A673 (cell line): ENCODE results near the gene C1QTNF9B. TPM values are rescaled to one million over a fixed set of nuclear protein-coding genes. Genes with fewer than 3 reads are reported as not detected.
A peak's percentile ranks its signal among the peaks of the same experiment; 100 is the strongest.
"Not testable (repeated sequence)": the region's sequence is repeated elsewhere in the genome, so short reads cannot be mapped to it uniquely, and the experiment has no call there.

Experiments
- BruUV-seq: library from RNA; stranded (reverse); fragments of 400-500 nt; replicated peaks from 2 replicates; lab custom pipeline; 2021; lab: Mats Ljungman, UMichigan
- CTCF ChIA-PET: fragments of 300-600 bp; sonication (Branson Sonifier 250); formaldehyde crosslinking; loops from one replicate; lab custom pipeline; 2022; ENCODE audit warnings: antibody characterized with exemption; lab: Charles Lee
- POLR2A ChIA-PET: fragments of 300-600 bp; sonication (Branson Sonifier 250); formaldehyde crosslinking; loops from one replicate; lab custom pipeline; 2022; ENCODE audit warnings: antibody characterized with exemption; ENCODE audit not compliant: low non-redundant PET; lab: Charles Lee
- DNase-seq: peaks from one replicate; pipeline ENCODE4 v3.0.0-alpha.2; 2015; ENCODE audit warnings: low spot score
- H3K27ac ChIP-seq: fragments of 200-600 bp; sonication (generic); 2 replicates; pipeline ENCODE4 v1.5.1; 2016; ENCODE audit warnings: mixed run types, low read depth, mild to moderate bottlenecking, mixed read lengths, antibody characterized with exemption, low read length; ENCODE audit not compliant: poor library complexity, severe bottlenecking
- H3K27me3 ChIP-seq: fragments of 200-600 bp; sonication (generic); replicated peaks from 2 replicates; pipeline ENCODE4 v1.6.1; 2017; ENCODE audit warnings: mixed run types, low read depth, mild to moderate bottlenecking, mixed read lengths, antibody characterized with exemption, low read length; ENCODE audit not compliant: insufficient read depth, poor library complexity
- H3K36me3 ChIP-seq: fragments of 200-600 bp; sonication (generic); 2 replicates; pipeline ENCODE4 v1.6.1; 2016; ENCODE audit warnings: mixed run types, mild to moderate bottlenecking, mixed read lengths, antibody characterized with exemption, low read length; ENCODE audit not compliant: insufficient read depth, poor library complexity, severe bottlenecking
- H3K4me1 ChIP-seq: fragments of 200-600 bp; sonication (generic); 2 replicates; pipeline ENCODE4 v1.6.1; 2017; ENCODE audit warnings: mixed run types, mild to moderate bottlenecking, mixed read lengths, antibody characterized with exemption, low read length; ENCODE audit not compliant: insufficient read depth, poor library complexity, severe bottlenecking
- H3K4me3 ChIP-seq: fragments of 200-600 bp; sonication (generic); 2 replicates; pipeline ENCODE4 v1.5.1; 2016; ENCODE audit warnings: low read depth, mixed run types, mild to moderate bottlenecking, mixed read lengths, low read length; ENCODE audit not compliant: poor library complexity, severe bottlenecking
- H3K9me3 ChIP-seq: fragments of 200-600 bp; sonication (generic); 2 replicates; pipeline ENCODE4 v1.6.1; 2016; ENCODE audit warnings: mixed run types, low read depth, mild to moderate bottlenecking, mixed read lengths, antibody characterized with exemption, low read length; ENCODE audit not compliant: poor library complexity, severe bottlenecking
- EZH2 ChIP-seq: fragments of 200-600 bp; sonication (generic); IDR thresholded peaks from 2 replicates; pipeline ENCODE4 v1.6.1; 2017; ENCODE audit warnings: borderline replicate concordance, low read depth, mild to moderate bottlenecking, mixed read lengths, antibody characterized with exemption, low read length; ENCODE audit not compliant: poor library complexity, severe bottlenecking
- intact Hi-C: fragments of 100-400 bp; cut with micrococcal nuclease; formaldehyde crosslinking; loops from one replicate; pipeline ENCODE4 v1.10.0; 2022; ENCODE audit not compliant: unreplicated experiment
- total RNA-seq: library from RNA; stranded (reverse); gene quantifications from 2 replicates; pipeline ENCODE4 v1.2.3, GENCODE V29; 2021
- TF ChIP-seq, protein P1 (sequence below): fragments of 300-800, 200-600 bp; sonication (generic); conservative IDR thresholded peaks from 2 replicates; pipeline ENCODE4 v1.5.1; 2017; ENCODE audit warnings: low read depth, mild to moderate bottlenecking, antibody characterized with exemption, low read length, moderate library complexity, mixed read lengths

C1QTNF9B gene
- total RNA-seq, 1 experiment from 2014 or later: not detected

DNA sequence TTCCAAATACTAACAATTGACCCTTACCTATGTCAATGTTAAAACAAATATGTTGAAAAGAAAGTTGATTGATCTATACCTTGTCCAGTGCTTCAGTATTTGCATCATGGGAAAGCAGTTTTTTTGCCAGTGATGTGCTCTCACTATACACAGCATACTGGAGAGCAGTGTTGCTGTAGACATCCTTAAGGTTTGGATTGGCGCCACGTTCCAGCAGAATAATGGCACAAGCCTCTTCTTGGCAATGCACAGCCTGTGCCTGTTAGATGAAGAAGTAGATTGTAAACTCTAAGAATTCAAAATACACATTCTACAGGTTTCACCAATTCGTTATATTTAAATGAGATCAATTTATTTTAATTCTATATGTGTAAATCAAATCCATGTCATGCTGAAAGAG, 43.9 kb upstream of the C1QTNF9B start:
- Histone ChIP-seq H3K27me3 (no peaks in the 10 kb centered on the region), H3K4me3 (no peak overlapping the region), H3K27ac (no peak overlapping the region), H3K9me3 (no peaks in the 10 kb centered on the region), H3K4me1 (no peaks in the 10 kb centered on the region), H3K36me3 (no peaks in the 10 kb centered on the region)
- BruUV-seq: no TSS peak
- CTCF ChIA-PET: no interaction called here
- TF ChIP-seq, protein P1, sequence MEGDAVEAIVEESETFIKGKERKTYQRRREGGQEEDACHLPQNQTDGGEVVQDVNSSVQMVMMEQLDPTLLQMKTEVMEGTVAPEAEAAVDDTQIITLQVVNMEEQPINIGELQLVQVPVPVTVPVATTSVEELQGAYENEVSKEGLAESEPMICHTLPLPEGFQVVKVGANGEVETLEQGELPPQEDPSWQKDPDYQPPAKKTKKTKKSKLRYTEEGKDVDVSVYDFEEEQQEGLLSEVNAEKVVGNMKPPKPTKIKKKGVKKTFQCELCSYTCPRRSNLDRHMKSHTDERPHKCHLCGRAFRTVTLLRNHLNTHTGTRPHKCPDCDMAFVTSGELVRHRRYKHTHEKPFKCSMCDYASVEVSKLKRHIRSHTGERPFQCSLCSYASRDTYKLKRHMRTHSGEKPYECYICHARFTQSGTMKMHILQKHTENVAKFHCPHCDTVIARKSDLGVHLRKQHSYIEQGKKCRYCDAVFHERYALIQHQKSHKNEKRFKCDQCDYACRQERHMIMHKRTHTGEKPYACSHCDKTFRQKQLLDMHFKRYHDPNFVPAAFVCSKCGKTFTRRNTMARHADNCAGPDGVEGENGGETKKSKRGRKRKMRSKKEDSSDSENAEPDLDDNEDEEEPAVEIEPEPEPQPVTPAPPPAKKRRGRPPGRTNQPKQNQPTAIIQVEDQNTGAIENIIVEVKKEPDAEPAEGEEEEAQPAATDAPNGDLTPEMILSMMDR: no peak
- no peak for TF ChIP-seq EZH2
- POLR2A ChIA-PET: no interaction called here
- intact Hi-C loops: no loop called here
- DNase-seq: no peak

DNA sequence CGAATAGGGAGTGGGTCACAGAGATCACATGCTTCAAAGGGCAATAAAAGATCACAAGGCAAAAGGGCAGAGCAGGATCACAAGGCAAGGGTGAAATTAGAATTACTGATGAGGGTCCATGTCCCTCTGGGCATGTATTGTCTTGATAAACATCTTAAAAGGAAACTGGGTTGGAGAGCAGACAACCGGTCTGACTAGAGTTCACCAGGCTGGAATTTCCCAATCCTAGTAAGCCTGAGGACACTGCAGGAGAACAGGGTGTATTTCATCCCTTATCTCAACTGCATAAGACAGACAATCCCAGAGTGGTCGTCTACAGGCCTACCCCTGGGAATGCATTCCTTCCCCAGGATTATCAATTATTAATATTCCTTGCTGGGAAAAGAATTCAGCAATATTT, 42.4 kb upstream of the C1QTNF9B start:
- CTCF ChIA-PET, H3K4me3 ChIP-seq: not testable (repeated sequence)

DNA sequence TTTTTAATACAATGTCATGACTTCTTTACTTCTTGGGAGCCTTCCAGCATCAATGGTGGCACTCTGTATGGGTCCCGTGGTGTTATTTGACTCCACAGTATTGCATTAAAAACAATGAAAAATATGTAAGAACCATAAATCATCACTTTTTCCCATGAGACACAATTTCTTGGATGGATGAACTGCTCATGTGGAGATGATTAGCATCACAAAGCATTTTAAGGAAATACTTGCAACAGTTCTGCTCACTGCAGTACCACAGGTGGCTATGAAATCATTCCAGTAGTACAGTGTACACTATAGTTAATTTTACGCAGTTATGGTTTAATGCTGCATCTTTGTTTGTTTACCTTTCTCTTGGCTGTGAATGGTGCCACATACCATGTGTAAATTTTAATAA, 37.2 kb upstream of the C1QTNF9B start:
- ChIA-PET POLR2A (no interaction called here), CTCF (no interaction called here)
- no TSS peak for BruUV-seq
- Histone ChIP-seq H3K36me3 (no peaks in the 10 kb centered on the region), H3K27me3 (no peaks in the 10 kb centered on the region), H3K4me1 (peaks cover 24% of the 10 kb centered on the region), H3K9me3 (no peaks in the 10 kb centered on the region), H3K4me3 (no peak overlapping the region), H3K27ac (no peak overlapping the region)
- TF ChIP-seq EZH2: no peak
- TF ChIP-seq, protein P1: no peak
- DNase-seq: peak; percentile 62
- intact Hi-C loops: no loop called here

More for the DNA sequence above, 42.4 kb upstream of the C1QTNF9B start:
- H3K4me1 ChIP-seq, BruUV-seq, POLR2A ChIA-PET, intact Hi-C loops, DNase-seq, H3K36me3 ChIP-seq, H3K9me3 ChIP-seq, H3K27me3 ChIP-seq, H3K27ac ChIP-seq: not testable (repeated sequence)

DNA sequence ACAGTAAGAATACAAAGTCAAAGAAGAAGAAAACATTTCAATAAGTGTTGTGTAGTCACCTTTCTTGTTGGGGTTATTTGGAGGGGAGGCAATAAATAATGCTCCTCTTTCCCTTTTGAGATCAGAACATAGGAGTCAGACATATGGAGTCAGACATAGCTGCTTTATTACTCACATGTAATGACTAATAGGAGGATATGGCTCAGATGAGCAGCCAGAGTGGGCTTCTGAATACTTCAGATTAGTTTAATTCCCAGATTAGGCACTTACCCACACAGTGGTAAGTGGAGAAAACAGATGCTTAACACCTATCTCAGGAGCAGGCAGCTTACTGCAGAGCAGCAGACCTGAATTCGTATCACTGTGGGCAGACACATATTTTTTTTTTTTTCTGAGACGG, 31.7 kb upstream of the C1QTNF9B start:
- TF ChIP-seq, protein P1: no peak
- no peak for TF ChIP-seq EZH2
- H3K27me3 ChIP-seq: no peaks in the 10 kb centered on the region
- ChIA-PET POLR2A (no interaction called here), CTCF (interaction anchor here (0.7 kb wide), 1 partner anchor 14 kb away, joined by 3 read pairs; no protein-coding TSS in a partner anchor)
- no peaks in the 10 kb centered on the region for H3K9me3 ChIP-seq
- peak; percentile 20 for DNase-seq
- BruUV-seq: no TSS peak
- no peaks in the 10 kb centered on the region for H3K36me3 ChIP-seq
- H3K4me3 ChIP-seq: no peak overlapping the region
- intact Hi-C loops: no loop called here
- H3K27ac ChIP-seq: no peak overlapping the region
- H3K4me1 ChIP-seq: peaks cover 14% of the 10 kb centered on the region
